GM10248 (cell line): ENCODE results near the gene MPST.

Experiments
- CTCF ChIA-PET: fragments of 300-600 bp; sonication (Branson Sonifier 250); formaldehyde crosslinking; extraction: SDS; loops from one replicate; lab custom pipeline; 2021; ENCODE audit warnings: antibody characterized with exemption; lab: Yijun Ruan, JAX
- POLR2A ChIA-PET: fragments of 350-650 bp; sonication (Branson Sonifier 250); formaldehyde crosslinking; extraction: SDS; loops from one replicate; lab custom pipeline; 2020; ENCODE audit warnings: antibody characterized with exemption; lab: Yijun Ruan, JAX
- DNase-seq: peaks from one replicate; pipeline ENCODE4 v3.0.0; 2012; ENCODE audit errors: extremely low spot score
- TF ChIP-seq, protein P1 (sequence below): IDR thresholded peaks from 2 replicates; pipeline ENCODE4 v1.5.1; 2012; ENCODE audit warnings: mild to moderate bottlenecking, low read depth; ENCODE audit errors: extremely low read depth, missing control alignments, control extremely low read depth

The MPST gene

DNA sequence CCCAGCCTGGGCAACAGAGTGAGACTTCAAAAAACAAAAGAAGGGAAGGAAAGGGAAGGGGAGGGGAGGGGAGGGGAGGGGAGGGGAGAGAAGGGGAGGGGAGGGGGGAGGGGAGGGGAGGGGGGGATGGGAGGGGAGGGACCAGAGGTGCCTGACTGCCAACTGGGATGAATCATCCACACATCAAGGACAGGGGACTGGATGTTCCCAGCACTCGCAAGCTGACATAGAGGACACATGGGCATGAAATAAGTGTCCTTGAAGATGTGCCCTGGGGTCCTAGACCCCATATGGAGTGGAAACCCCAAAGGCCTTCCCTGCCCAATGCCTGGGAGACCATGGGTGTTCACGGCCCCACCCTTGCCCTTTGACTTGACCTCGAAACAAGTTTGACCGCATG lies 20.1 kb upstream of the MPST start:
- POLR2A ChIA-PET, result no interaction called here
- TF ChIP-seq, protein P1, sequence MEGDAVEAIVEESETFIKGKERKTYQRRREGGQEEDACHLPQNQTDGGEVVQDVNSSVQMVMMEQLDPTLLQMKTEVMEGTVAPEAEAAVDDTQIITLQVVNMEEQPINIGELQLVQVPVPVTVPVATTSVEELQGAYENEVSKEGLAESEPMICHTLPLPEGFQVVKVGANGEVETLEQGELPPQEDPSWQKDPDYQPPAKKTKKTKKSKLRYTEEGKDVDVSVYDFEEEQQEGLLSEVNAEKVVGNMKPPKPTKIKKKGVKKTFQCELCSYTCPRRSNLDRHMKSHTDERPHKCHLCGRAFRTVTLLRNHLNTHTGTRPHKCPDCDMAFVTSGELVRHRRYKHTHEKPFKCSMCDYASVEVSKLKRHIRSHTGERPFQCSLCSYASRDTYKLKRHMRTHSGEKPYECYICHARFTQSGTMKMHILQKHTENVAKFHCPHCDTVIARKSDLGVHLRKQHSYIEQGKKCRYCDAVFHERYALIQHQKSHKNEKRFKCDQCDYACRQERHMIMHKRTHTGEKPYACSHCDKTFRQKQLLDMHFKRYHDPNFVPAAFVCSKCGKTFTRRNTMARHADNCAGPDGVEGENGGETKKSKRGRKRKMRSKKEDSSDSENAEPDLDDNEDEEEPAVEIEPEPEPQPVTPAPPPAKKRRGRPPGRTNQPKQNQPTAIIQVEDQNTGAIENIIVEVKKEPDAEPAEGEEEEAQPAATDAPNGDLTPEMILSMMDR, result no peak
- DNase-seq, result no peak
- CTCF ChIA-PET, result interaction anchor here (5.2 kb wide), 1 partner anchor 22 kb away, joined by 27 read pairs; no protein-coding TSS in a partner anchor

DNA sequence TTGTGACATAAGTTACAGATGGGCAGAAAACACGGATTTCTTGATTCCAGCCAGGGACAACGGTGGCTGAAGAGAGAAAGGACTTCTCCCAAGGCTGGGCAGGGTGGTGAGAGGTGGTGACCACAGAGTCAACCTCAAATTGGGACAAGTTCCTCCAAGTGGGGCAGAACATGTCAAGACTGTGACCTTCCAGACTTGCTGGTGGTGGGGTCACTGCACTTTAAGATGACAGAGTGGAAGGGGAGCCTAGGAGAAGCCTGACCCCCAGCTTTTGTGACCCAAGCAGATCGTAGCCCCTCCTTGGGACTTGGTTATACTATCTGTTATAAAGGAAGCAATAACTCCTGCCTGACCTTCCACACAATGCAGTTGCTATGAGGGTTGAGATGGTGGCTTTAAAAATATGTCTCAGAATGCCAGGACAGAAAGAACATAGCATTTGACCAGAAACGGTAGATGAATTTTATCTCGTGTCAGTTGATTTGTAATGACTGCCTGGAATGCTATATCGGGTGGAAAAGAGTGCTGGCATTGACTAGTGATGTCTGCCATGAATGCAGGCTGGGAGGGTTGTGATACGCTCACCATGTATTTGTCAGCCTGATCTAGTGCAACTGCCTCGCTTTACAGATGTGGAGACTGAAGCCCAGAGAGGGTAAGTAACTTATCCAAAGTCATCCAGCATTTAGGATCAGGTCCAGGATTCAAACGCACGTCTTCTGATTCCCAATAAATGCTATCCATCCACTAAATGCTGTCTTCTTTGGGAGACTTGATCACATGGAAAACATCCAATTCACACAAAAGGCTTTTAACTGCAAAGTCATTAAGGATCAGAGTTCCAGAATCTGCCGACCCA lies 18.6 kb upstream of the MPST start:
- no peak for DNase-seq
- CTCF ChIA-PET, result interaction anchor here (1.0 to 1.1 kb wide), 2 partner anchors 23 to 29 kb away, joined by 3 to 4 read pairs; no protein-coding TSS in a partner anchor
- TF ChIP-seq, protein P1, result no peak
- POLR2A ChIA-PET, result no interaction called here

DNA sequence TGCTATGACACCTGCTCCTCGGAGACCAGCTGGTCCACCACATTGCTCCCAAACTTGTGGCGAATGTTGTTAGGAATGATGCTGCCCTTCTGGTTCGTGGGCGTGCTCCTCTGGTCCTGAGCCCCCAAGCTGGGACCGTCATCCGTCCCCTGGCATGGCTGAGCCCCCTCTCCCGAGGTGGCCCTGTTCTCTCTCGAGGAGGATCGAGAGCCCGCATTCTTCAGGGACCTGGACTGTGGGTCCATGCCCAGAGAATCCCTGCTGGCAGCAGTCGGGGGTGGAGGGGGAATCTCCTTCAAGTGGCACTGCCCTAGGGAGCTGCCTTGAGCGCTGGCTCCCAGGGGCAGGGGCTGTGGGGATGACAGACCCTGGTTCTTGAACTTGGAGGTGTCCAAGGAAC lies 17.7 kb upstream of the MPST start:
- TF ChIP-seq, protein P1, result no peak
- no peak for DNase-seq
- POLR2A ChIA-PET, result no interaction called here
- CTCF ChIA-PET, result interaction anchor here (1.0 kb wide), 1 partner anchor 28 kb away, joined by 3 read pairs; no protein-coding TSS in a partner anchor

DNA sequence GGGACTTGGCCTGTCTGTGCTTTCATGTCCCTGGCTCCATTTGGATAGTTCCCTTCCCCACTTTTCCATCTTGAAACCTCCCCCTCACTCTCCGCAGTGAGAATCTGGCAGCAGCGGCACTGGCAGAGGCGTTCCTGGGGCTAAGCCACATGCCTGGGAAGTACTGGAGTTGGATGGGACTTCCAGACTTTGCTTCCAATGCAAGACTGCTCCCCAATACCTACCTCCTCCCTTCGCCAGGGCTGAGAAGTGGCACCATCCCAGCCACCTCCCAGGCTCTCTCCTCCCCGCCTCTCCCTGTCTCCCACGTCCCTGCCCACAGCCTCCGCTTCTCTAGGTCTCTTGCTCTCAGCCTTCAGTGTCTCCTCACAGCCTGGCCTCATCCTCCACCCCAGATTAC lies 16.9 kb upstream of the MPST start:
- no peak for DNase-seq
- TF ChIP-seq, protein P1, result no peak
- CTCF ChIA-PET, result interaction anchor here (0.7 to 1.8 kb wide), 3 partner anchors 22 to 146 kb away, joined by 3 to 4 read pairs (median 3); no protein-coding TSS in a partner anchor
- POLR2A ChIA-PET, result no interaction called here

DNA sequence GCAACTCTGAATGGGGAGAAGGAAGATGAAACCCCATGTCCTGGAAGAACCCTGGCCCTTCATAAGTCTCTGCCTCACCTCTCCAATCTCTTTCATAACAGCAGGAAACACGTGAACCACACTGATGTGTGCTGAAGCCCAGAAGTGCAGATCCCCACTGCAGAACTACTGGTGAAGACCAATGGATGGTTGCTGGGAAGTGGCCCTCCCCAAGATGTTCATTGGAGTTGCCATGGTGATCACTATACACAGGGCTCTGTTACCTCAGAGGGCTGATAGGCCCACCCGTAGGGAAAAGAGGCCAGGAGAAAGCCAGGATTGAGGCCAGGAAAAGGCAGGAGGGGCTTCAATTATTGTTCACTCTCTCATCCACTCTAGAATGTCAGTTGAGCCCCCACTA lies 11.9 kb upstream of the MPST start:
- ChIA-PET CTCF (interaction anchor here (1.5 to 2.9 kb wide), 4 partner anchors 13 to 226 kb away, joined by 3 to 9 read pairs (median 6); no protein-coding TSS in a partner anchor), POLR2A (no interaction called here)
- TF ChIP-seq, protein P1, result no peak
- no peak for DNase-seq

DNA sequence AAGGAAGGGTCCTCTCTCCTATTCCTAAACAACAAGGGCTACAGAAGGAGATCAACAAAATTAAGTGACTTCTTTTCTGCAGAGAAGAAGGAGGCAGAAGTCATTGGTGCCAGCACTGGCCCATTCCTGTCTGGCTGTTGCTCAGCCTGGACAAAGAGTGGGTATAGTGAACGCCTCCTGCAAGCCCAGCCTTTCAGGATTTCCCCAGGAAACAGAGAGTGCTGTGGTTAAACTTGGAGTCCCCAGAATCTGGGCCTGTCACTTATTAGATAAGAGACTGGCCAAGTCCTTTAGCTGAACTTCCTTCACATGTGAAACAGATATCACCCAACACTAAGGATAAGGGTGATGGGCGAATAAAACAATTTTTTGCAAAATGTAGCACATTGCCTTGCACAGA lies 11.2 kb upstream of the MPST start:
- POLR2A ChIA-PET, result no interaction called here
- TF ChIP-seq, protein P1, result no peak

More for the DNA sequence above, 11.2 kb upstream of the MPST start:
- DNase-seq, result no peak
- CTCF ChIA-PET, result interaction anchor here (1.1 to 2.0 kb wide), 3 partner anchors 9 to 31 kb away, joined by 3 to 7 read pairs (median 6); no protein-coding TSS in a partner anchor
